NCI-H2029 treated with DMSO at 0.1 percent for 48 hours (cell line): ENCODE results near the gene ABHD2.
"Not testable (repeated sequence)": the region's sequence is repeated elsewhere in the genome, so short reads cannot be mapped to it uniquely, and the experiment has no call there.

Experiments
- DNase-seq: peaks from one replicate; lab custom pipeline; 2025; lab: John Stamatoyannopoulos, UW

Gene ABHD2

DNA sequence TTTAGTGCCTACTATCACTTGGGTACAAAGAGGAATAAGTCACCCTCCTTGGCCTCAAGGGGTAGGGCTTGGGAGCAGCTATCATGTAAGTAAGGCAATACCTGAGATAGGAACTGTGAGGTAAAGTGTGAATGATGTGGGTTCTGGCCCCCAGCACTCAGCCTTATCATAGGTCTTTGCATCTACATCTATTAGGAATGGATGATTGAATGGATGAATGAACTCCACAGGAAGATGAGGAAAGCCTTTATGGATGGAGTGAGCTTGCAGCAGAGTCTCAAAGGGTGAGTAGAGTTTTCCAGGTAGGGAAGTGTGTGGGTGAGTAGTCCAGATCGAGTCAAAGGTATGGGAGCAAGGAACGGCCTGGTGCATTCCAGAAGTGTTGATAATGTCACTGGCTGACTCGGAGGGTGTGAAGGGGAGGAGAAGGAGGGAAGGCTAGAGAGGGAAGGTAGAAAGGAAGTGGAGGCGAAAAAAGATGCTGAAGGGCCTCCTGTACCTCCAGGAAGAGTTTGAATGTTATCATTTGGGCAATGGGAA, 13.1 kb upstream of the ABHD2 start:
- DNase-seq, result no peak

DNA sequence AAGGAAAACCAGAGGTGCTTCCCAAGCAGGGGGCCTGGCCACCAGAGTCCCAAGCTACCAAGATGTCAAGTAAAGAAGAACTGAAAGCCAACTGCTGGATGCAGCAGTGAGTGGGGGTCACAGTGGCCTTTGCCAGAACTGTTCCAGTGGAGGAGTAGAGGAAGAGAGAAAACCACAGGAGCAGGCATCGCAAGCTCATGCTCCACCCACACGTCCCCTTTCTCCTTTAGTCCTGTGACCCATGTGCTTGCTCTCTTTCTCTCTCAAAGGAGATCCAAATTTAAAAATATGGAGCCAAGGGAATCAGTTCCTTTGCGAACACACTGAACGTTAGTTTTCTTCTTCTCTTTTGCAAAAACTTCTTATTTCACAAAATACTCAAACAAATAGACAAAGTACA, 12.4 kb upstream of the ABHD2 start:
- DNase-seq, result no peak

DNA sequence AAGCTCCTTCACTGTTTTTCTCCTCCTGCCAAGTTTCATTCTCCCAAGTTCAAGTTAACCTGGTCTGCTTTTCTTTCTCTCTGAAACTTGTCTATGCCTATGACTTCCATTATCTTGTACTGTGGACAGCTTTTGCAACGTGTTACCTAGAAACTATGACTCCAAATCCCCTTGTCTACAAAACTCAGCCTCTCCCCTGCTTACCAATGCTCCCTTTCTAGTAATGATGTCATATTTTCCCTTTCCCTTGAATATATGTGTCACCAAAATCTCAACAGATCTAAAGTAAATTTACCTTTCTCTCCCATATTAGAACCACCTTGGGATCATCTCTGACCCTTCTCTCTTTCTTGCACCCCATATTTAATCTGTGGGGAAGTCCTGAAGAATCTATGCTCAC, 10.5 kb upstream of the ABHD2 start:
- DNase-seq, result no peak

DNA sequence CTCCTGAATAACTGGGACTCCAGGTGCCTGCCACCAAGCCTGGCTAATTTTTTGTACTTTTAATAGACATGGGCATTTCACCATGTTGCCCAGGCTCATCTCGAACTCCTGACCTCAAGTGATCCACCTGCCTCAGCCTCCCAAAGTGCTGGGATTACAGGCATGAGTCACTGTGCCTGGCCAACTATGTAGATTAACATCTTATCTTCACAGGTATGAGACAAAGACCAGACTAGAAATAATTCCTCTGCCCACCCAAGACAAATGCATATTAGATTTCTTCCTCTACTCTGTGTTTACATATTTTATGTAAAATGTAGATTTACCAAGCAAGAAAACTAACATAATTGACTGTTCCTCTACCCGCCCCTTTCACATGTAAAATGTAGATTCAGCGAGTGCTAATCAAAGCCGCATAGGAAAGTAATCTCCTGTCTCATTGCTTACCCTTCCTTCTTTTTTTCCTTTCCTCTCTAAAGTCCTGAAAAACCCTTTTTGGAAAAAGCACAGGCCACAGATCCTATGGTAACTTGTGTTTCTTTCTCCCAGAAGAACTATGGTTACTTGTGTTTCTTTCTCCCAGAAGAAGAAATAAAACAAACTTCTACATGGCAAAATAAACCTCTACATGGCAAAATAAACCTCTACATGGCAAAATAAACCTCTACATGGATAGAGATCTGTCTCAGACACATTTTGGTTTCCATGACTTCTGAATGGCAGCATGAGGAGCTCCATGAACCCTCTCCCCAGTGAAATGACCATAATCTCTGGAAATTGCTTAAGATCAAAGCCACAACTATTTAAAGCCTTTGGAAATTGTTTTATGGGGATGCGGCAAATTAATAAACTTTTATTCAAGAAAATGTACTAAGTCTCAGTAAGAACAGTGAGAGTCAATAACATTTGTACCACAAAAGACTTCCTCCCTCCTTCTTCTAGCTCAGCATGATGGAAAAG, 9.1 kb upstream of the ABHD2 start:
- DNase-seq, result no peak

DNA sequence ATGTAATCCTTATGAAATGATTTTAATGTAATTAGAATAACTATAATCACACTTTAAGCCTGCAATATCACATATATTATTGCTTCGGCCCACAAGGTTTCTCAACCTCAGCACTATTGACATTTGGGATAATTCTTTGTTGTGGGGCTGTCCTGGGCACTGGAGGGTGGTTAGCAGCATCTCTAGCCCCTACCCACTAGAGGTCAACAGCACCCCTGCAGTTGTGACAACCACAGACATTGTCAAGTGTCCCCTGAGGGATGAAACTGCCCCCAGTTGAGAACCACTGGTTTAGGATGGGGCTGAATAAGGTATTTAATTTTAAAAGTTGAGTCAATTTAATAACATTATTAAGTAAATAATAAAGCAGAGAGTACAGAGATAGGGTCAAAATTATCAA, 6.4 kb upstream of the ABHD2 start:
- DNase-seq, result no peak

DNA sequence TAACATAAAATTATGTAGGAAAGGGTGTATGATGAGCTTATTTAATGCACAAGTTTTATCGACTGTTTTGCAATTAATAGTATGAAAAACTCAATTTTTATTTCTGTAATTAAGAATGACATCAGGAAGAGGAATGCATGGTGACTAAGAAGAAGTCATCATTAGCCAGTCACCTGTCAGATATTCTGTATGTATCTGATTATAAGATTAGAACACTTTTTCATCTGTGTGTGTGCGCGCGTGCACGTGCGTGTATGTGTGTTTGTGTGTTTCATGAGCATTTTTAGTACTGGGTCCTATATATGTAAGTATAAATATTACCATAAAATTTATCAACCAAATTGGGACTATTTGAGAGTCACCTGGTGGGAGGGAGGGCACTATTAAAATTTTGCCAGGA, 5.0 kb upstream of the ABHD2 start:
- no peak for DNase-seq

DNA sequence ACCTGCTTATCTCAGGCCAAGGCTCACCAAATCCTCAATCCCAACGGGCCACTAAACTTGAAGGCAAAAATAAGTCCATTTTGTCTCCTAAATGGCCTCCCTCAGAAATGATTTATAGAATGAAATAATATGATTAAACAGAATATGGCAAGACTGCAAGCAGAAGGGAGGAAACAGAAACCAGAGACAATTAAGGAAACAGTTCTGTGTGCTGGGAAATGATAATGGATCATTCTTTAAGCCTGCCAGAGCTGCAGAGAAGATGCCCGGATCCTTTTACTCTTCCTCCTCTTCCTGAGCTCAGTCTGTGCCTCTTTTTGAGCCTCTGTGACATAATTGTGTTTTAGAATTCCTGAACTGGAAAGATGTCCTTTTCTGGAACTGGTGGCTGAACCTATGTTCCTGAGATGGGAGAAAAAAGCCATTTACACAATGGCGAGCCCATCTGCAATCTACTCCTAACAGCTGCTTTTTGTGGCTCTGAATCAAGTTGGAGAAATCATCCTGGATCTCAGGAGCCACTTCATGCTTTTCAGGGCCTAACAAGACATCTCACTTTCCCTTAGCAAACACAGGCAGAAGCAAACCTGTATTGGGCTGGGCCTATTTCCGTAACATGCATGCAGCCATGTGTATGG, 2.8 kb upstream of the ABHD2 start:
- DNase-seq, result no peak

DNA sequence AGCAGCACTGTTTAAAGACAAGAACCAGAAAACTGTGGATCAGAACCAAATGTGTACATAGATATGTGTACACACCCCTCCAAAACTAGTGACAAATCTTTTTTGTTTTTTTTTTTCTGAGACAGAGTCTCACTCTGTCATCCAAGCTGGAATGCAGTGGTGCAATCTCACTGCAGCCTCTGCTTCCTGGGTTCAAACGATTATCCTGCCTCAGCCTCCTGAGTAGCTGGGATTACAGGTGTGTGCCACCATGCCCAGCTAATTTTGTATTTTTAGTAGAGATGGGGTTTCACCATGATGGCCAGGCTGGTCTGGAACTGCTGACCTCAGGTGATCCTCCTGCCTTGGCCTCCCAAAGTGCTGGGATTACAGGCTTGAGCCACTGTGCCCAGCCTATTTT, 2.3 kb upstream of the ABHD2 start:
- not testable (repeated sequence) for DNase-seq

DNA sequence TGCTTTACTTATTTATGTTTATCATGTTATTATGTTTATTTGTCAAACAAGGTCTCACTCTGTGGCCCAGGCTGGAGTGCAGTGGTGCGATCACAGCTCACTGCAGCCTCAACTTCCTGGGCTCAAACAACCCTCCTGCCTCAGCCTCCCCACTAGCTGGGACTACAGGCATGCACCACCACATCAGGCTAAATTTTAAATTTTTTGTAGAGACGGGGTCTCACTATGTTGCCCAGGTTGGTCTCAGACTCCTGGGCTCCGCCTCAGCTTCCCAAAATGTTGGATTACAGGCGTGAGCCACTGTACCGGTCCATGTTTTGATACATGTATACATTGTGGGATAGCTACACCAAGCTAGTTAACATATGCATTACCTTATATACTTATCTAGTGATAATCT, 1.9 kb upstream of the ABHD2 start:
- DNase-seq, result not testable (repeated sequence)

DNA sequence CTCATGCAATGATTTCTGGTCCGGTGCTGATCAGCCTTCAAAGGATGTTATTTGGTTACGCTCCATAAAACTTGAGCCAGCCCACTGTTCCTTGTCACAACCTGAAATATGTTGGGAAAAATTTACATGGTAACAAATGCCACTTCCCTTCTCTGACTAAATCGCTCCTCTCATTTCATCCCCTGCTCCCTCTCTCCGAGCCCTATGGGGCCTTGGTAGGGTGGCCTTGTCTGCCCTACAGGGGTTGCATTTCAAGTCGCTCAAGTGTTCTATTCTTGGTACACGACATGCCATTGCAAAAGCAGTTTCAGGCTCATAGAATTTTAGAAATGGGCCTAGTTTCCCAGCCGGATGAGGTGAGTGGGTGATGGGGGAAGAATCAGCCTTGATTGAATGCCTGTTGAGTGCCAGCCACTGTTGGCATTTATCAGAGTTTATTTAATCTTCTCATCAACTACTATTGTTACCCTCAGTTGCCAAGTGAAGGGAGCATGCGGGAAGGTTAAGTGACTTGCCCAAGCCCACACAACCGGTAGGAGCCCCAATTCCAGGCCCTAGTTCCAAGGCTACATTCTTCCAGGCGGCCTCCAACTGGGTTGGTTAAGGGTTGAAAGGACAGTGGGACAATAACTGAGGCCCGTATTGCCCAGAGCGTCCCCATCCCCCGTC, 961 bp upstream of the ABHD2 start:
- DNase-seq, result no peak

DNA sequence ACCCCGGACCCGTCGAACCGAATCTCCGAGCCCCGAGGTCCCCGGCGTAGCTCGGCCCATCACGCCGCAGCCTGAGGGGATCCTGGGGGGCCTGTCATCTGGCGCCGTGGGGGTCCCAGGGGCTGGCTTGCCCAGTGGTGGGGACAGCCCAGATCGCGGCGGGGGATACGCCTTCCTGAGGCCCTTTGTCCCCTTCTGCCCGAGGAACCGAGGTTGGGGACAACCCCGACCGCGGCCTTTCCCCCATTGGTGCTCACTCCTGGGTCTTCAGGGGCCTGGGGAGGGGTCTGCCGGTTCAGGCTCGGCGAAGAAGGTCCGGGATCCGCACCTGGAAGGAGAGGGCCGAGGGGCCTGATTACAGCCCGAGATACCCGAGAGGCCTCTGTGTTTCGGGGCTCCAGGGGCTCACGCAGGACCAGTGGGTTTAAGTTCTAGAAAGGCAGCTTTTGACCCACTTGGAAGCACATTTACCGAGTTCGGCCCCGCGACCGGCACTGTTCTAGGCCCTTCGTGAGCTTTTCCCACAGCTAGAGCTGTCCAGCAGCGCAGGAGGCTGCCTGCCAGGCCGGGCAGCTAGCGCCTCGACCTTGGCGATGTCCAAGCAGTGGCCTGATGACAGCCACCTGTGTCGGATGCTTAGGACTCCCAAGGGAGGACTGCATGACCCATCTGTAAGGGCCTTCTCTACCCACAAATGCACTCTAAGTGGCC, 504 bp downstream of the ABHD2 start:
- no peak for DNase-seq

DNA sequence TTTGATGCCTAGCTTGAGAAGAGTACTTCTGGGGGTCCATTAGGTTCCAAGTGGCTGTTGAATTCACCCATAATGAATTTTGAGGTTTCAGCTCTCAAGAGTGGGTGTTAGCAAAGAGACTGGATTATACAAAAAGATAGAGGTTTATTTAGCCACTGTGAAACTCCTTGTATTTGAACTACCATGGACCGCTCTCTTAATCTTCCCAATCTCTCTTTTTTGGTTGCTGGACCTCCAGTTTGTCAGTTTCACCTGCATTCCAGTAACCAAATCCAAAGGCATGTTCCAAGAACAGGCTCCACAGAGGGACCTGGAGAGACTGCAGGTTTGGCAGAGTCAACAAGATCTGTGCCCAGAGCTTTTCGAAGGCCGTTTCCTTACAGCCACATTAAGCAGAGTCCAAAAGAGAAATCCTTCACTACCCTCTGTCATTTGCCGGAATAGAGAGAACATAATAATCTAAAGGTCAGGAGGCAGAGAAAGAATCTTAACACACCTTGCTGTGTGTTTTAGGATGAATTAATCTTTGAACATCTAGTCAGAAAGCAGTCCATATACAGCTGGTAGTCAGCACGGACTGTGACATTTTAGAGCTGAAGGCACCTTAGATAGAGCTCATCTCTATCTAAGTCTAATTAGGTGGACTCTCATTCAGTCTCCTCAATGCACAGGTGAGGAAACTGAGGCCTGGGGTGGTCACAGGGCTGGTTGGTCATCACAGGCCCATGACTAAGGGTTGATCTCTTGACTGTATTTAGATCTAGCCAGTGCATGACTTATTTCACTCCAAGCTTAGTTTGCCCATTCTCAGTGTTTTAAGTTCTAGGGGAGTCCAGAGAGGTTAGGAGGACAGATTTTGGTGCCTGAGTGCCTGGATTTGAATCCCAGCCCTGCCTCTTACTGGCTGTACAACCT, 1.3 kb downstream of the ABHD2 start:
- DNase-seq, result no peak

DNA sequence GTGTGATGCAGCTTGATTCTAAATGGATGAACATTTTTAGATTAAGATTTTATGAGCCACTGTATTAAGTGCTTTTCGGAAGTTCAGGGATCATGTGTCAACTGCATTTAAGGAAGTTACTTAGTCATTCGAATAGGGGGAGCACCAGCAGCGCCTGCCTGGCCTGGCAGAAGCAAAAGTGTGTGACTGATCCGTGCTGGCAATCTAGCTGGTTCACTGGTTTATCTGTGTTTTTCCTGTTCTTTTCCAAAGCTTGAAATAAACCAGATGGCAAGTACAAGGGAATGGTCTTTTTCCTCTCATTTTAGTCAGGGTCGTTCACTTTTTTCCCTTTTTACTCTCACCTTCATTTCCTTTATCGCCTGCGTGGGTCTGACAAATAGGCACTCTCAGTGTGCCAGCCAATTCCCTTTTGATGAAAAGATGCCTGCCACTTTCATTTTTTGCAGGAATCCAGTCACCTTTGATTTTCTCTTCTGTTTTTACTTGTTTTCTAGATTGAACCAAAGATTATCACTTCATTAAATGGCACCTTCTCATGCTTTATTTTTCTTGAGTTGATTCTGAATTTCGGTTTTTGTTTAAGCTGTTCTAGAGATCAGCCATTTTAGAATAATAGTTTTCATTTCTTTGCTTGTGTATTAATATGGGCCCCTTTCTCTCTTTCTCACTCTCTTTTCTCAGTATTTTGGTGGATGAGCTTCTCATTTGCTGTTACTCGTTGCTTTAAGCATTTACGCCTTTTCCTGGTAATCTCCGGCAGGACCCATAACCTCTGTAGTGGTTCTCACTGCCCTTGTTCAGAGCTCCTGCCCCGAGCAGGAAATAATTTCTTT, 2.8 kb downstream of the ABHD2 start:
- no peak for DNase-seq

DNA sequence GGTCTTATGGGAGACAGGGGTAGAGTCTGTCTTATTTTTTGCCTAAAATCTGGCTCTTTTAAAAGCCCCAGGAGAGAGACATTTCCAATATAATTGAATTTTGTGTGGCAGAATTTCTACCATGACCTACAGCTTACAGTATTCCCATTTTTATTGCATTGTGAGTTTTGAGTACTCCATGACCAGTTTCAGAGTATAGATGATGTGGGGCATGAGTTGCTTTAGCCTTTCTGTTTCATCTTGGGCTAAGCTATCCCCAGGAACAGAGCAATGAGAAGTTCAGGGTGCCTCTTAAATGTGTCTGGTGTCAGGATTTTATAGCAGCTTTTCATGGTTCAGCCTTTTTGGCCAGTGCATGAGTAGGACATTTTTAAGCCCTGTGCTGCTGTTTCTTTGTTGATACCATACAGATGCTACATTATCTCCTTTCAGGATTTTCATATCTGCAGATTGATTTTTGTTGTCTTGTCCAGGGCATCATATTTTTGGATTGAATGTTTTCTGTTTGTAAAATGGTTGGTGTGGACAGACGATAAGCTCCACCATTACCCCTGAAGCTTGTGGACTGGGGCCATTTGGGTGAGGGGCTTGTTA, 3.5 kb downstream of the ABHD2 start:
- DNase-seq, result no peak

DNA sequence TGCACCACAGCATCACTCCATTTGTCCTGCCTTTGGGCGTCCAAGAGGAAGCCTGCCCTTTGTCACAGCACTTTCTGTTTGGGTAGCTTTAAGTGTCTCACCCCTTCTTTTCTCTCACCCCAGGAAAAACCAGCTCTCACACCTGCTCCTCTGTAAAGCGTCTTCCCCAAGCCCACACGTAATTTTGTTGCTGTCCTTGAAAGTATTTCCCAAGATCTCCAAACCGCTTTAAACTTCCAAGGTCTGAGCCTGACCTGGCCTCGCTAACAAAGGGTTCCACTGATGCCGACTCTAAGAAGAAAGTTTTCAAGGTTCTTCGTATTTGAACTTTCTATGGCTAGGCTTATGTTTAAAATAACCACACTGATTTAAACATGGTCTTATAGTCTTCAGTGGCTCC, 5.3 kb downstream of the ABHD2 start:
- DNase-seq, result no peak

DNA sequence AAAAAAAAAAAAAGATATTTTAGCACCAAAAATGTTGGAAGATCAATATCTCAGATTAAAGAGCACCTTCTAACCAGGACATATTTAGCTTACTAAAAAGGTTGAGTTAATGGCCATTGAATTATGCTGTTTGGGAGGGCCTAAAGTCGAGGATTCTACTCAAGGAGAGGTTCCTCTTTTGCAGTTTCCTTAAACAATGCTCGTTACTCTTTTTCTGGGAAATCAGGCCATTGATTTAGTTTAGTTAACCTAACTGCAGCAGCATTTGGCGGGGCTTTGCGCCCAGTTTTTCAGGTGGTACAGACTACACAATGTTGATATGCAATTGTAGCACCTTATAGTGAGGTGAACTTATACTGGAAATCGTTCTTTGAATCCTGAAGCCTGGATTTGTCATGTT, 6.8 kb downstream of the ABHD2 start:
- no peak for DNase-seq

DNA sequence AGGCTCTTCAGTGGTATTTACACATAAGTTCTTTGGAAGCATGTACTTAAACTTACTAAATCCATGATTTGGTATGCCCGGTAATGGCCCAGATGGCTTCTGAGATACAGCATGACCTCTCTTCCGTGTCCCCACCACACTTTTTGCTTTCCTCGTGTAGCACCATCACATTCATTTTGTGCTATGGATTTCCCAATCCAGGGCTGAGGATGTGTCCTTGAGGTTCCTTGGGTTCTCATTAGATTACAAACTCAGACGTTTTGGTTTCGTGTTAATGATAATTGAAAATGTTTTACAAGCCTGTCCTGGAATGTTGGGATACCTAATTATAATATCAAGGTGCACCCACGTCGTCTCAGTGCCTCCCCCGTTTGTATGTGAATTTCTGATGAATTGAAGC, 7.3 kb downstream of the ABHD2 start:
- DNase-seq, result no peak

DNA sequence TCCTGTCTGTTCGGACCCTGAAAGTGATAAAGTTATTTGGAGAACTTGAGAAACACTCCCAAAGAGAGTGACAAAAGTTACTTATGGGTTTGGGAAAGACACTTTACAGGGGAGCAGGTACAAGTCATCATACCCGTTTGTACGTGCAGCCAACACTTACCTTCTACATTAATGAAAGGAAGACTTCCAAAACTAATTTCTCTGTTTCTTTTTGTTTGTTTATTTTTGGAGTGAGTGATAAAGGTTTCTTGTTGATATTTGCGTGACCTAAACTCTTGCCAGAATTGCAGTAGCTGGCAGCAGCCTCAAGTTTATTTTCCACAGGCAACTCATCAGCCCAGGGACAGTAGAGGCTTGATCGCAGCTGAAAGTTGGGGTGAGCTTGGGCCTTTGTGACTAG, 8.4 kb downstream of the ABHD2 start:
- DNase-seq, result no peak

DNA sequence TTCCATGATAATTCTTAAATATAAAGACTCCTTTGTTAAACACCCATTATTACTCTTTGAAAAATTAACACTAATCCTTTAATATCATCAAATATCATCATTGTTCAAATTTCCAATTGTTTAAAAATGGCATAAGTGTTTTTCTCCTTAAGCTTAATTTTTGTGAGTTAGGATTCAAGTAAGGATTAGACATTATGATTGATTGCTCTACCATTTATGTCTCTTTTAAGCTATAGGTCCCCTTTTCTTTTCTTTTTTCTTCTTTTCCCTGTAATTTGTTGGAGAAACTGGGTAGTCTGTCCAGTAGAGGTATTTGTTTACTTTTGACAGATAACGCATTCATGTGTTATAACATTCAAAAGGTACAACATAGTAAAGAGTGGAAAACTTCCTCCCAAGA, 9.1 kb downstream of the ABHD2 start:
- no peak for DNase-seq

DNA sequence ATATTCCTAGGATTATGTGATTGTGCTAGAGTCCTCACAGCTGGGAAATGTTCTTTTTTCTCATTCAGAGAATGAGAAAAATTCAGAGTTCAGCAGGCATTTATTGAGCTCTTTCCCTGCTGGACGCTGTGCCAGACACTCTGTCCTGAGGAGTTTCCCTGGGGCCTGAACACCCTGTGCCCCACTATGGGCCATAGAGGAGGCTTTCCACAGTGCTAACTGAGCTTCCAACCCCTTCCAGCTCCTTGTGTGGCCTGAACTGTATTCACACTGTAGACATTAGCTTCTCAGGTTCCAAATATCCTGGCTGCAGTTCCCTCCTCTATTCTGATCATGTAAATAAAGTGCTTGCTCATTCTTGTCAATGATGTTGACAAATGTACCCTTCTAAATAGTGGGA, 10.0 kb downstream of the ABHD2 start:
- no peak for DNase-seq
